GM23248 (cell line): Measurements from ENCODE around the gene DFFB. TPM values are rescaled to one million over a fixed set of nuclear protein-coding genes. Genes with fewer than 3 reads are reported as not detected.

Experiments used
- DNase-seq: peaks from one replicate; pipeline ENCODE4 v3.0.0-alpha.2; 2015
- H2AFZ ChIP-seq: fragments of 200-600 bp; sonication (generic); 2 replicates; pipeline ENCODE4 v1.6.1; 2016; ENCODE audit warnings: antibody characterized with exemption
- H3F3A ChIP-seq: fragments of 200-600 bp; sonication (generic); 2 replicates; pipeline ENCODE4 v1.6.1; 2016; ENCODE audit warnings: mild to moderate bottlenecking, antibody characterized with exemption, mixed run types; ENCODE audit not compliant: insufficient read depth
- H3K27ac ChIP-seq: fragments of 200-600 bp; sonication (generic); 2 replicates; pipeline ENCODE4 v1.5.1; 2016; ENCODE audit warnings: mild to moderate bottlenecking
- H3K27me3 ChIP-seq: fragments of 200-600 bp; sonication (generic); replicated peaks from 2 replicates; pipeline ENCODE4 v1.6.1; 2016; ENCODE audit warnings: mild to moderate bottlenecking; ENCODE audit not compliant: insufficient read depth
- H3K36me3 ChIP-seq: fragments of 200-600 bp; sonication (generic); 2 replicates; pipeline ENCODE4 v1.6.1; 2016; ENCODE audit warnings: low read depth, mild to moderate bottlenecking
- H3K4me1 ChIP-seq: fragments of 200-600 bp; sonication (generic); 2 replicates; pipeline ENCODE4 v1.6.1; 2016; ENCODE audit warnings: mild to moderate bottlenecking; ENCODE audit not compliant: insufficient read depth
- H3K4me2 ChIP-seq: fragments of 200-600 bp; sonication (generic); one replicate; pipeline ENCODE4 v1.6.1; 2016; ENCODE audit warnings: mild to moderate bottlenecking; ENCODE audit not compliant: unreplicated experiment
- H3K4me3 ChIP-seq: fragments of 200-600 bp; sonication (generic); 2 replicates; pipeline ENCODE4 v1.5.1; 2016; ENCODE audit warnings: mild to moderate bottlenecking
- H3K79me2 ChIP-seq: fragments of 200-600 bp; sonication (generic); 2 replicates; pipeline ENCODE4 v1.6.1; 2016; ENCODE audit warnings: mild to moderate bottlenecking; ENCODE audit not compliant: insufficient read depth
- H3K9ac ChIP-seq: fragments of 200-600 bp; sonication (generic); 2 replicates; pipeline ENCODE4 v1.6.1; 2016; ENCODE audit warnings: mild to moderate bottlenecking
- H3K9me2 ChIP-seq: fragments of 200-600 bp; sonication (generic); 2 replicates; pipeline ENCODE4 v1.6.1; 2016; ENCODE audit warnings: mixed run types, mild to moderate bottlenecking, moderate library complexity; ENCODE audit not compliant: insufficient read depth
- H3K9me3 ChIP-seq: fragments of 200-600 bp; sonication (generic); one replicate; pipeline ENCODE4 v1.6.1; 2017; ENCODE audit warnings: low read depth
- H4K20me1 ChIP-seq: fragments of 200-600 bp; sonication (generic); 2 replicates; pipeline ENCODE4 v1.6.0; 2016; ENCODE audit not compliant: insufficient read depth
- EZH2 ChIP-seq: fragments of 200-600 bp; sonication (generic); IDR thresholded peaks from 2 replicates; pipeline ENCODE4 v1.6.1; 2018; ENCODE audit warnings: antibody characterized with exemption, mild to moderate bottlenecking; ENCODE audit not compliant: insufficient read depth, poor library complexity, severe bottlenecking
- EZH2phosphoT487 ChIP-seq: fragments of 200-600 bp; sonication (generic); IDR thresholded peaks from 2 replicates; pipeline ENCODE4 v1.6.1; 2018; ENCODE audit warnings: antibody characterized with exemption, moderate library complexity, mild to moderate bottlenecking, low read depth; ENCODE audit not compliant: insufficient read depth
- WGBS, 2 experiments: methylation state at CpG; one replicate each; pipeline ENCODE4 v1.1.6; 2015 to 2017; ENCODE audit warnings: low lambda C conversion rate in 2 of 2, low coverage in 1 of 2; ENCODE audit errors: missing lambda C conversion rate in 2 of 2; 5-methylcytosine and 5-hydroxymethylcytosine counted together
- in situ Hi-C: fragments of 300-500 bp; cut with MboI; formaldehyde crosslinking; loops from 2 replicates; pipeline ENCODE4 v1.15.0; 2020
- polyA plus RNA-seq: library from polyadenylated mRNA; unstranded; fragments of >200 nt; fragmentation: Nextera tagmentation; extraction: Ambion mirVana; gene quantifications from 2 replicates; pipeline ENCODE4 v1.2.1, GENCODE V29; 2016
- total RNA-seq: library from RNA; depleted of rRNA; stranded (reverse); fragments of >200 nt; shearing (Covaris generic); gene quantifications from 2 replicates; pipeline ENCODE4 v1.2.3, GENCODE V29; 2014

DFFB gene
- total and polyA plus RNA-seq, 2 experiments from 2014 or later, result 3.2 to 18.3 TPM

- Histone ChIP-seq H3K4me1 (no peaks in the 10 kb centered on the region), H3K27ac (no peak overlapping the region), H3K4me3 (no peak overlapping the region), H3K4me2 (no peak overlapping the region), H3K27me3 (no peaks in the 10 kb centered on the region), H3K79me2 (no peaks in the 10 kb centered on the region; the same call in 1 of the 2 replicates), H4K20me1 (no peaks in the 10 kb centered on the region), H3K9ac (no peak overlapping the region), H2AFZ (no peak overlapping the region), H3K36me3 (no peaks in the 10 kb centered on the region), H3F3A (no peaks in the 10 kb centered on the region), H3K9me3 (no peaks in the 10 kb centered on the region), H3K9me2 (no peaks in the 10 kb centered on the region)
- in situ Hi-C loops, result no loop called here
- 83 to 85% methylated on average over 12 of the region's 12 CpGs for WGBS, 2 experiments
- TF ChIP-seq EZH2, result no peak
- no peak for DNase-seq
Observed at GRCh38 chr1:3863231-3863935, 6.1 kb downstream of the DFFB start.

DNA sequence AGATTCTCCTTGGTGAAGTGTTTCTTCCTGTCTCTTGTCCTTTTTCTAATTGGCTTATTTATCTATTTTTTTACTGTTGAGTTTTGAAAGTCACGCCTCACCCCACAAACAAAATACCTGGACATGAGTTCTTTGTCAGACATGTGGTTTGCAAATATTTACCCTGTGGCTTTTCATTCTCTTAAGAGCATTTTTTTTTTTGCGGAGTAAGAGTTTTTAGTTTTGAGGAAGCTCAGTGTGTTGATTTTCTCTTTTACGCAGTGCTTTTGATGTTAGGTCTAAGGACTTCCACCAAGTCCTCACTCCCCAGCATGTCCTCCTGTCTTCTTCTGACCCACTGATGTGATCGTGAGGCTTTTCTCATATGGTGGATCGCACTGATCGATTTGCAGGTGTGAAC lies 7.6 kb downstream of the DFFB start:
- Histone ChIP-seq H3K4me2 (no peak overlapping the region), H4K20me1 (no peaks in the 10 kb centered on the region), H3K27ac (no peak overlapping the region), H3K4me3 (no peak overlapping the region), H3K9me3 (no peaks in the 10 kb centered on the region), H3F3A (no peaks in the 10 kb centered on the region), H3K36me3 (no peaks in the 10 kb centered on the region), H3K27me3 (no peaks in the 10 kb centered on the region), H2AFZ (no peak overlapping the region), H3K4me1 (no peaks in the 10 kb centered on the region), H3K9ac (no peak overlapping the region), H3K79me2 (no peaks in the 10 kb centered on the region), H3K9me2 (no peaks in the 10 kb centered on the region)
- in situ Hi-C loops, result no loop called here
- TF ChIP-seq EZH2, result no peak
- no peak for TF ChIP-seq EZH2phosphoT487
- 96 to 98% methylated on average over 6 of the region's 6 CpGs for WGBS, 2 experiments
- no peak for DNase-seq

- H3K9me3 ChIP-seq, result no peaks in the 10 kb centered on the region
- in situ Hi-C loops, result no loop called here
- no peaks in the 10 kb centered on the region for H3K36me3 ChIP-seq
- no peak overlapping the region for H2AFZ ChIP-seq
- no peak overlapping the region for H3K9ac ChIP-seq
- no peak overlapping the region for H3K4me3 ChIP-seq
- no peak for TF ChIP-seq EZH2
- TF ChIP-seq EZH2phosphoT487, result no peak
- H3K79me2 ChIP-seq, result no peaks in the 10 kb centered on the region
- H3K9me2 ChIP-seq, result no peaks in the 10 kb centered on the region
- no peak overlapping the region for H3K27ac ChIP-seq
- no peak for DNase-seq
- no peak overlapping the region for H3K4me2 ChIP-seq
- WGBS, 2 experiments, result 80 to 84% methylated on average over 16 to 18 of the region's 18 CpGs
- no peaks in the 10 kb centered on the region for H3K4me1 ChIP-seq
- H4K20me1 ChIP-seq, result no peaks in the 10 kb centered on the region
- no peaks in the 10 kb centered on the region for H3K27me3 ChIP-seq
- H3F3A ChIP-seq, result no peaks in the 10 kb centered on the region
Observed at GRCh38 chr1:3865606-3866160, 8.4 kb downstream of the DFFB start.

DNA sequence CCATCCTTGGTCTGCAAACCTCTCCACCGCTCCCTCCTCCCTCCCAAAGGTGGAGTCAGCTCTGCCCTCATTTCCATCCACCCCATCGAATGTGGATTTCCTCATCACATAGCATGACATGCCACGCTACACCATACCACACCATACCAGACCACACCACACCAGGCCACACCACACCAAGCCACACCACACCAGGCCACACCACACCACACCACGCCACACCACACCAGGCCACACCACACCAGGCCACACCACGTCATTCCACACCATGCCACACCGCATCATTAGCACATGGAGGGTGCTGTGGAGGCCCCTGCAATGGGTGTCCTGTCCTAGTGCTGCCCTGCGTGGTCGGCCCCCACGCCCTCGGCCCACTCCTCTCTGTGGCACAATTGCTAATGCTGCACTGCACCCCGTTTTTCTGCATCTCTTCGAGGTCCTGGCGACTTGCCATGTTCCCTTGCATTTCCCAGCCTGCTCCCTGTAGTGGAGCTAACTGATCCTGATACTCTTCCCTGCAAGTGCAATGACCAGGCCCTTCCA lies 11.3 kb downstream of the DFFB start:
- H3K36me3 ChIP-seq, result no peaks in the 10 kb centered on the region
- TF ChIP-seq EZH2phosphoT487 (no peak), EZH2 (no peak)
- no peak for DNase-seq

More for the DNA sequence above, 11.3 kb downstream of the DFFB start:
- no peak overlapping the region for H3K9ac ChIP-seq
- no peaks in the 10 kb centered on the region for H3F3A ChIP-seq
- H3K9me2 ChIP-seq, result no peaks in the 10 kb centered on the region
- in situ Hi-C loops, result no loop called here
- no peak overlapping the region for H3K4me2 ChIP-seq
- H3K79me2 ChIP-seq, result no peaks in the 10 kb centered on the region
- 78 to 83% methylated on average over 12 to 13 of the region's 13 CpGs for WGBS, 2 experiments
- no peaks in the 10 kb centered on the region for H3K27me3 ChIP-seq
- H3K27ac ChIP-seq, result no peak overlapping the region
- H3K4me1 ChIP-seq, result no peaks in the 10 kb centered on the region
- H3K9me3 ChIP-seq, result no peaks in the 10 kb centered on the region
- no peaks in the 10 kb centered on the region for H4K20me1 ChIP-seq
- H2AFZ ChIP-seq, result no peak overlapping the region
- no peak overlapping the region for H3K4me3 ChIP-seq
